ENCODE results near the gene MRPL36. TPM values are rescaled to one million over a fixed set of nuclear protein-coding genes. Genes with fewer than 3 reads are reported as not detected.

MRPL36 gene
- total and polyA plus RNA-seq, 4 donors, result 14.5 to 62.8 (median 40.4) TPM

GRCh38 chr5:1788200-1788599 lies 11.4 kb downstream of the MRPL36 start:
- TF ChIP-seq CTCF (IDR thresholded peaks at IDR 0.05; ENCODE audit: control extremely low read depth, extremely low read depth), result no peak
- peaks cover 0 to 4% (median 0%) of the 10 kb centered on the region in 4 donors for H3K9me3 ChIP-seq (ENCODE audit: control insufficient read depth in 4 of 4, insufficient read depth in 3 of 4, low read length in 3 of 4)
- H3K4me3 ChIP-seq, result no peak overlapping the region
- H3K27me3 ChIP-seq (ENCODE audit: control insufficient read depth in 3 of 3, insufficient read depth in 3 of 3, low read length in 2 of 3), result no peaks in the 10 kb centered on the region
- DNase-seq (no peak), ATAC-seq (ENCODE audit: insufficient read depth, low FRiP score) (no peak)
- H3K27ac ChIP-seq (ENCODE audit: low read depth in 1 of 2, low read length in 1 of 2), result no peak overlapping the region
- no peak overlapping the region for H3K9ac ChIP-seq (ENCODE audit: insufficient read depth in 1 of 2, low read length in 2 of 2)
- H3K36me3 ChIP-seq (ENCODE audit: control insufficient read depth in 4 of 4, insufficient read depth in 4 of 4, low read length in 4 of 4), result no peaks in the 10 kb centered on the region
- H3K4me1 ChIP-seq (ENCODE audit: control insufficient read depth in 5 of 5, insufficient read depth in 5 of 5, low read length in 5 of 5), result peaks cover 0 to 14% (median 0%) of the 10 kb centered on the region in 5 donors
- 87 to 93% methylated on average over 7 of the region's 7 CpGs for WGBS, 2 donors

GRCh38 chr5:1787472-1788047 lies 12.1 kb downstream of the MRPL36 start:
- Histone ChIP-seq H3K27ac (ENCODE audit: low read depth in 1 of 2, low read length in 1 of 2) (no peak overlapping the region), H3K9ac (ENCODE audit: insufficient read depth in 1 of 2, low read length in 2 of 2) (no peak overlapping the region), H3K27me3 (ENCODE audit: control insufficient read depth in 3 of 3, insufficient read depth in 3 of 3, low read length in 2 of 3) (peaks cover 0 to 3% (median 0%) of the 10 kb centered on the region in 3 donors), H3K4me1 (ENCODE audit: control insufficient read depth in 5 of 5, insufficient read depth in 5 of 5, low read length in 5 of 5) (peaks cover 0 to 14% (median 2%) of the 10 kb centered on the region in 5 donors), H3K36me3 (ENCODE audit: control insufficient read depth in 4 of 4, insufficient read depth in 4 of 4, low read length in 4 of 4) (no peaks in the 10 kb centered on the region), H3K4me3 (no peak overlapping the region), H3K9me3 (ENCODE audit: control insufficient read depth in 4 of 4, insufficient read depth in 3 of 4, low read length in 3 of 4) (peaks cover 0 to 2% (median 0%) of the 10 kb centered on the region in 4 donors)
- no peak for TF ChIP-seq CTCF (IDR thresholded peaks at IDR 0.05; ENCODE audit: control extremely low read depth, extremely low read depth)
- ATAC-seq (ENCODE audit: insufficient read depth, low FRiP score) (no peak), DNase-seq (peak in 1 of 3 donors; percentile 8)
- 85 to 88% methylated on average over 10 to 12 of the region's 12 CpGs for WGBS, 2 donors

GRCh38 chr5:1786621-1787471 lies 12.8 kb downstream of the MRPL36 start:
- Histone ChIP-seq H3K27me3 (ENCODE audit: control insufficient read depth in 3 of 3, insufficient read depth in 3 of 3, low read length in 2 of 3) (peaks cover 0 to 4% (median 0%) of the 10 kb centered on the region in 3 donors), H3K4me1 (ENCODE audit: control insufficient read depth in 5 of 5, insufficient read depth in 5 of 5, low read length in 5 of 5) (peaks cover 0 to 14% (median 4%) of the 10 kb centered on the region in 5 donors), H3K36me3 (ENCODE audit: control insufficient read depth in 4 of 4, insufficient read depth in 4 of 4, low read length in 4 of 4) (no peaks in the 10 kb centered on the region), H3K4me3 (no peak overlapping the region), H3K27ac (ENCODE audit: low read depth in 1 of 2, low read length in 1 of 2) (no peak overlapping the region), H3K9ac (ENCODE audit: insufficient read depth in 1 of 2, low read length in 2 of 2) (no peak overlapping the region), H3K9me3 (ENCODE audit: control insufficient read depth in 4 of 4, insufficient read depth in 3 of 4, low read length in 3 of 4) (peaks cover 0 to 3% (median 0%) of the 10 kb centered on the region in 4 donors)
- no peak for TF ChIP-seq CTCF (IDR thresholded peaks at IDR 0.05; ENCODE audit: control extremely low read depth, extremely low read depth)
- DNase-seq (peak in 1 of 3 donors; percentile 10), ATAC-seq (ENCODE audit: insufficient read depth, low FRiP score) (no peak)
- 87 to 95% methylated on average over 28 to 29 of the region's 29 CpGs for WGBS, 2 donors
